Activated CD4-positive, alpha-beta T cell treated with anti-CD3 and anti-CD28 coated beads for 48 hours (primary cell): ENCODE results near the gene PRAMEF26.
"Not testable (repeated sequence)": the region's sequence is repeated elsewhere in the genome, so short reads cannot be mapped to it uniquely, and the experiment has no call there.

Experiments
- DNase-seq: peaks from one replicate; pipeline ENCODE4 v3.0.0-alpha.2; 2020

The PRAMEF26 gene

GRCh38 chr1:13155909-13156308, at the start of gene PRAMEF26:
PRAMEF26 (minus strand) TSS chr1:13156009; CDS start chr1:13153095, 2,914 bp downstream.
- not testable (repeated sequence) for DNase-seq

DNA sequence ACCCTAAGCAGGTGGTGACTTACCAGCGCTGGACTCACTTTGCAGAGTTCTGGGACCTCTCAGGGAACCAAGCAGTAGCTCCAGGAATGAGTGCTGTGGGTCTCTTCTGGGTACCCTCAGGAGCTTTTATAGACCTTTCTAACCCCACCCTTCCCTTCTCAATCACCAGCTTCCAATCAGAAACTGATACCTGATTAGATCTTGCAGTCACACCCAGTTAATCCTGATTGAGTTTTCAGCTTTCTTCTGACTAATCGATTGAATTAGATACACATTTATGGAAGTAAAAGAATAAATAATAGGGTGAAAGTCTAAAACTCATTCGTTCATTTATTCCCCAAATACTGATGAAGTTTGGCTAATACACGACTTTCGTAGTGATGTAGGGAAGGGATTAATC, 45.5 kb upstream of the PRAMEF26 start, which contains the start of gene PRAMEF13:
TSS of gene PRAMEF13 (minus strand) at position 101 of the 400 bp plus-strand sequence. CDS start 1,820 bp downstream, outside the sequence.
- DNase-seq = not testable (repeated sequence)

DNA sequence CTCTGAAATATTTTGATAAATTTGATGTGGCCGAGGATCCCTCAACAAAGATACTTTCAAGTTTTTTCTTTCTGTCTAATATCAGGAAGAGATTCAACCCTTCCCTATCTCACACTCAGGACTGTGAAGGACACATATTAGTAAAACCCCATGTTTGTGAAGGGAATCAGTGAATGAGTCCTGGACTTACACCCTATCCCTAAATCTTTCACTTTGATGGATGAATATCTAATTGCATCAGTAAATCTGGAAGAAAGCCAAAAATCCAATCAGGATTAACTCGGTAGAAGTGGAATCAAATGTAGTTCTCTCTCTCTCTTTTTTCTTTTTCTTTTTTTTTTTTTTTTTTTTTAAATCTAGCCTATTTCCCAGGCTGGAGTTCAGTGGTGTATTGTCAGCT, 15.7 kb upstream of the PRAMEF26 start, which contains the start of gene PRAMEF9:
TSS of gene PRAMEF9 (plus strand) at position 301 of the 400 bp plus-strand sequence. CDS start 3,433 bp downstream, outside the sequence.
- not testable (repeated sequence) for DNase-seq

DNA sequence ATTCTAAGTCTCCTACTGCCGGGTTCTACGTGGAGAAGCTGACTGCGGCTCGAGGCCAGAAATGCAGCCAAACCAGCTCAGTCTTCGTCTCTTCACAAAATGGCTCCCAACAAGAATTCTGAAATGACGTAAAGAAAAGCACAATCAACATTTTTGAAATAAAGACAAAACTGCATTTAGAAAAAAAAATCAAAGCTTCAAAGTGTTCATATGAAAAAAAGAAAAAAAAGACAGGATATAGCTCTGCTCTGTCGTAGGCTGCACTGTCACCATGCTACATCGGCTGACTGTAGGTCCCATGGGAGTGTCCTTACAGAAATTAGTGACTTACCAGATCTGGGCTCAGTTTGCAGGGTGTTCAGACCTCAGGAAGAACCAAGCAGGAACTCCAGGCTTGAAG, 9.7 kb upstream of the PRAMEF26 start, which contains the start of gene HNRNPCL4:
TSS of gene HNRNPCL4 (minus strand) at position 101 of the 400 bp plus-strand sequence. CDS start 164 bp downstream, outside the sequence.
- not testable (repeated sequence) for DNase-seq

DNA sequence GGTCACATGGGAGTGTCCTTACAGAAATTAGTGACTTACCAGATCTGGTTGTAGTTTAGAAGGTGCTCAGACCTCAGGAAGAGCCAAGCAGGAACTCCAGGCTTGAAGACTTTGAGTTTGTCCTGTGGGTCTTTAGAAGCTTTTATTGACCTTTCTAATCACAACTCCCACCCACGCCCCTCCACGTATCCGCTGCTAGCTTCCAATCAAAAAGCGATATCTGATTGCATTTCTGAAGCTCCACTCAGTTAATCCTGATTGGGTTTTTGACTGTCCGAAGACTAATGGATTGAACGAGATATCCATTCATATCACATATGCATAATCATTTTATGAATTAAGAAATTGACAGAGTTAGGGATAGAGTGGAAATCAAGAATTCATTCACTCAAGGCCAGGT, 39.1 kb downstream of the PRAMEF26 start, which contains the start of gene HNRNPCL2:
TSS of gene HNRNPCL2 (minus strand) at position 101 of the 400 bp plus-strand sequence. CDS start 454 bp downstream, outside the sequence.
- not testable (repeated sequence) for DNase-seq
